Activated CD4-positive, alpha-beta T cell treated with anti-CD3 and anti-CD28 coated beads for 36 hours (primary cell): Measurements from ENCODE around the gene ENPP3. TPM values are rescaled to one million over a fixed set of nuclear protein-coding genes. Genes with fewer than 3 reads are reported as not detected.

ENCODE experiments used
- ATAC-seq: fragments of 200-7000 bp; cut with Tn5 transposase; one replicate; pipeline ENCODE4 v1.10.0; 2021; ENCODE audit warnings: mild to moderate bottlenecking, moderate library complexity
- CTCF ChIA-PET: fragments of 350-600 bp; sonication (Branson Sonifier 250); formaldehyde crosslinking; loops from one replicate; lab custom pipeline; 2021; ENCODE audit warnings: antibody characterized with exemption; lab: Charles Lee
- POLR2A ChIA-PET: fragments of 350-600 bp; sonication (Branson Sonifier 250); formaldehyde crosslinking; loops from one replicate; lab custom pipeline; 2021; ENCODE audit warnings: antibody characterized with exemption, inconsistent platforms; lab: Charles Lee
- DNase-seq: peaks from one replicate; pipeline ENCODE4 v3.0.0-alpha.2; 2020
- H3K27ac Mint-ChIP-seq: one replicate; pipeline ENCODE4 v1.8.0; 2021; ENCODE audit warnings: mixed read lengths
- H3K27me3 Mint-ChIP-seq: one replicate; pipeline ENCODE4 v1.8.0; 2021; ENCODE audit warnings: mixed read lengths
- H3K36me3 Mint-ChIP-seq: one replicate; pipeline ENCODE4 v1.8.0; 2021; ENCODE audit warnings: low read depth, mixed read lengths
- H3K4me1 Mint-ChIP-seq: one replicate; pipeline ENCODE4 v1.8.0; 2021; ENCODE audit warnings: mixed read lengths
- H3K4me3 Mint-ChIP-seq: one replicate; pipeline ENCODE4 v1.8.0; 2021; ENCODE audit warnings: mild to moderate bottlenecking, moderate library complexity, mixed read lengths
- H3K9me3 Mint-ChIP-seq: one replicate; pipeline ENCODE4 v1.8.0; 2021; ENCODE audit warnings: low read depth, mixed read lengths
- intact Hi-C, 2 experiments: fragments of 100-400 bp; cut with DNase I in 1 of 2; cut with micrococcal nuclease in 1 of 2; formaldehyde crosslinking; loops; one replicate each; pipeline versions ENCODE4 v1.14.2 to v1.15.1; 2022 to 2024; cut with DNase I, micrococcal nuclease
- total RNA-seq, 2 experiments: library from RNA; stranded (reverse); gene quantifications; one replicate each; pipeline ENCODE4 v1.2.3, GENCODE V29; 2021

ENPP3 gene
- total RNA-seq, 2 experiments from 2014 or later = 0.57 to 0.58 TPM

DNA sequence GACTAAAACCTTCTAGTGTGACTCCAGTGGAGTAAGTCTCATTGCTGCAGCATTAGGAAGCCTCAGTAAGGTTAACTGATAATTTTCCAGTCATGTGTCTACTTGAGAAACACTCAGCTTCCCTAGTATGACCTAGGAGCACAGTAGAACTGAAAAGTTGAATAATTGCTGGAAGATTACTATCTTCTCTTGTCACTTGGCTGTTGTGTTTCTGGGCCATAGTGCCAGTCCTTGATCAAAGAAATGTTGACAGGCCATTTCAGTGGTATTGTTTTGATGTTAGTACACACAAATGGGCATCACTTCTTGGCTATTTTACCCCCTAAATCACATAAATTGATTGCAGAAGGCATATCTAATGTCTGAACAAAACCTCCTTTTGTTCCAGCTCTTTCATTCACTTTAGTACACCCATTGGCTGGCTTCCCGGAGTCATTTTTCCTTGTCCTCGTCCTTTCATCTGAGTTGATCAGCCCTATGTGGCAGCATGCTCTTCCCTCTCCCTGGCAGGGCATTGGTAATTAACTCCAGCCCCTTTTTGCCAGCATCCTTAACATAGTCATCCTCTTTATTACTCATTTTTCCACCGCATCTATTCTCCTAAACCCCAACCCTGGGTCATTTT, 6.0 kb downstream of the ENPP3 start:
- no peaks in the 10 kb centered on the region for H3K4me1 Mint-ChIP-seq
- intact Hi-C loops = no loop called here
- DNase-seq (no peak), ATAC-seq (no peak)
- H3K4me3 Mint-ChIP-seq = no peak overlapping the region
- no peaks in the 10 kb centered on the region for H3K27me3 Mint-ChIP-seq
- no peak overlapping the region for H3K27ac Mint-ChIP-seq
- POLR2A ChIA-PET = no interaction called here
- H3K36me3 Mint-ChIP-seq = no peaks in the 10 kb centered on the region
- H3K9me3 Mint-ChIP-seq = no peaks in the 10 kb centered on the region
- CTCF ChIA-PET = interaction anchor here (1.9 kb wide), 1 partner anchor 14 kb away, joined by 6 read pairs; no protein-coding TSS in a partner anchor

DNA sequence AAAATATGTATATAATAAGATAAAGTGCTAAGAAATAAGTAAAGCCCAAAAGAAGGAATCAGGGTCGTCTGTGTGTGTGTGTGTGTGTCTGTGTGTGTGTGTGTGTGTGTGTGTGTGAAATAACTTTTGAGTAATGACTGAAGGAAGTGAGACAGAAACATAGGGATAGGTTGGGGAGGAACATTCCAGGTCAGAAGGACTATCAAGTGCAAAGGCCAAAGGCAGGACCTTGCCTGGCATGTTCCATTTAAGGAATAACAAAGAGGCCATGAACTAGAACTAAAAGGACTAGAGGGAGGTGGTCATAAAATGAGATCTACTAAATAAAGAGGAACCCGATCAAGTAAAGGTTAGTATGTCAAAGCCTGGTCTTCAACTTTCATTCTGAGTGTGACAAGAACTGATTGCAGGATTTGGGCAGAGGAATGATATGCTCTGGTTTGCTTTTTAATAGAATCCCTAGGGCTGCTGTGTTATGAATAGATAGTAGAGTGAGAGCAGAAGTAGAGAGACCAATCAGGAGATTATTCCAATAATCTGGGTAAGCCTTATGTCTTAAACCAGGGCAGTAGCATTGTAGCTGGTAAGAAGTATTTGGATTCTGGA, 6.9 kb downstream of the ENPP3 start:
- intact Hi-C loops = no loop called here
- Mint-ChIP-seq H3K4me1 (no peaks in the 10 kb centered on the region), H3K4me3 (no peak overlapping the region), H3K27ac (no peak overlapping the region), H3K27me3 (no peaks in the 10 kb centered on the region), H3K9me3 (no peaks in the 10 kb centered on the region), H3K36me3 (no peaks in the 10 kb centered on the region)
- ATAC-seq = no peak
- no peak for DNase-seq
- POLR2A ChIA-PET = no interaction called here
- CTCF ChIA-PET = interaction anchor here (1.9 kb wide), 1 partner anchor 15 kb away, joined by 6 read pairs; no protein-coding TSS in a partner anchor

DNA sequence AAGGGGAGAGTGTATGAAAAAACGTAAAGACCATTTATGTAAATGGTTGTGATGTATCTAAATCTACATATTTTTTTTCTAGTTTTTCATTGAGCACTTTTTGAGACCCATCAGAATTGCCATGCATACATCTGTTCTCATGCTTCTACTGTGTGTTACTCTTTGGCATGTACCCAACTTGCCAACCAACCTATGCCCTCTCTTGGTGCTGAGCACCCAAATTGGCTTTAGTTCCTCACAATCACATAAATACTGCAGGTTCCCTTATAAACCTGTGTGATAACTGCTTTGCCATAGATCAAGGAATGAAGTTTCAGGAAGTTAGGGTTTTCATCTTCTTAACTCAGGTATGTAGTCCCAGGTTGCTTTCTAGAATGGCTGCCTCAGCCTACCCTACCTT, 7.8 kb downstream of the ENPP3 start:
- CTCF ChIA-PET = no interaction called here
- no peak for DNase-seq
- Mint-ChIP-seq H3K9me3 (no peaks in the 10 kb centered on the region), H3K4me1 (no peaks in the 10 kb centered on the region), H3K4me3 (no peak overlapping the region), H3K36me3 (no peaks in the 10 kb centered on the region), H3K27me3 (no peaks in the 10 kb centered on the region), H3K27ac (no peak overlapping the region)
- intact Hi-C loops = no loop called here
- no peak for ATAC-seq
- POLR2A ChIA-PET = no interaction called here

DNA sequence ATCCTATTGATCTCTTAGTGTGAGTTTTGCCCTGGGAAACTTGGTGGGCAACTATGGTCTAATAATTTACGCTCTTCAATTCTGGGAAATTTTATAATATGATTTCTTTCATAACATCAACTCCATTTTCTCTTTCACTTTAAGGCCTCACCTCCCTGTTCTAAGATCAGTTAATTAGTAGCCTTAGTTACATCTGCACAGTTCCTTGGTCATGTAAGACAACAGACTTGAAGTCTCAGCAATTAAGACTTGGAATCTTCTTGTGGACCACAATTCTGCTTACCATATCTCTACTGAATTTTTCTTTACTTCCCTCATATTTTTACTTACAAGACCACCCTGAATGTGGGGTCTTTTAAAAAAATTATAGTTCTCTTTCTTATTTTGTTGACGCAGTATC, 8.7 kb downstream of the ENPP3 start:
- intact Hi-C loops = no loop called here
- H3K9me3 Mint-ChIP-seq = no peaks in the 10 kb centered on the region
- ATAC-seq = no peak

DNA sequence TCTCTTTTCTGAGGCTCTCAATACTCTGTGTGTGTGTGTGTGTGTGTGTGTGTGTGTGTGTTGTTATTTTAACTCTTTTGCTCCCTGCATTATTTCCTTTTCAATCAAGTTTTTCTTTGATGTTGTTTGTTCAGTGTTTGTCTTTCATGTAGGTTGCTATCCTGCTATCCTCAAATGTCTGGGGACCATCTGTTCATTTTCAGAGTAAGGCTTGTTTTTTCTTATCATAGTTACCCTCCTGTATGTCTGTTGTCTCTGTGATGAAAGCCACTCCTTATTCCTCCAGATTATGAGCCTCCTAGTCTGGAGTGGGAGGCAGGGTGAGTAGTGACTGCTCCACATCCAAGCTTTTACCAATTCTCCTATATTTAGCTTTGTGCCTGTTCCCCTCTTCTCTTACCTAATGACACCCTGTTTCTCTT, 9.2 kb downstream of the ENPP3 start:
- H3K36me3 Mint-ChIP-seq = no peaks in the 10 kb centered on the region
- intact Hi-C loops = no loop called here
- H3K4me3 Mint-ChIP-seq = no peak overlapping the region
- H3K4me1 Mint-ChIP-seq = no peaks in the 10 kb centered on the region
- ChIA-PET CTCF (no interaction called here), POLR2A (no interaction called here)
- H3K27me3 Mint-ChIP-seq = no peaks in the 10 kb centered on the region
- H3K9me3 Mint-ChIP-seq = no peaks in the 10 kb centered on the region
- ATAC-seq = no peak
- DNase-seq = no peak
- H3K27ac Mint-ChIP-seq = no peak overlapping the region

More for the DNA sequence above, 8.7 kb downstream of the ENPP3 start:
- Mint-ChIP-seq H3K4me1 (no peaks in the 10 kb centered on the region), H3K27ac (no peak overlapping the region), H3K36me3 (no peaks in the 10 kb centered on the region), H3K4me3 (no peak overlapping the region), H3K27me3 (no peaks in the 10 kb centered on the region)
- DNase-seq = no peak
- POLR2A ChIA-PET = no interaction called here
- CTCF ChIA-PET = no interaction called here

DNA sequence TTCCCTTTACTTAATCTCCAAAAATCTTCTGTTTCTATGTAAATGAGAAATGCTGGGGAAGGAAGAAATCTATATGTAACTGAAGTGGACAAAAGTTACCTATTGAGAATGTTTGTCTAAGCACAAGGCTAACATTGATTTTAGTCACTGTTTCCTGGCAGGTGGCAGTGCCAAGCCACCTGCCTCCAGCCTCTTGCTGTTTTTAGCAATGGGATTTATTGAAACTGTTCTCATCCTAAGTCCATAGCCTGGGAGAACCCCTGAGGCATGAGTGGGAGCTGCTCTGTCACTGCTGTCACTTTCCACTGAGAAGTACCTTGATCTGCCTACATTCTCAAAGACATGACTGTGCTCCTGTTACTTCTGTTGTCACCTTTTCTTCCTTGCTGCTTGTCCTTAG, 14.7 kb downstream of the ENPP3 start:
- H3K27ac Mint-ChIP-seq = no peak overlapping the region
- no peaks in the 10 kb centered on the region for H3K27me3 Mint-ChIP-seq
- ChIA-PET POLR2A (no interaction called here), CTCF (interaction anchor here (0.6 to 1.8 kb wide), 3 partner anchors 15 to 859 kb away, joined by 3 to 5 read pairs (median 4); partner anchors contain the start of gene ENPP3)
- ATAC-seq = no peak
- no peaks in the 10 kb centered on the region for H3K36me3 Mint-ChIP-seq
- intact Hi-C loops = no loop called here
- no peaks in the 10 kb centered on the region for H3K4me1 Mint-ChIP-seq
- no peaks in the 10 kb centered on the region for H3K9me3 Mint-ChIP-seq
- DNase-seq = no peak
- no peak overlapping the region for H3K4me3 Mint-ChIP-seq

DNA sequence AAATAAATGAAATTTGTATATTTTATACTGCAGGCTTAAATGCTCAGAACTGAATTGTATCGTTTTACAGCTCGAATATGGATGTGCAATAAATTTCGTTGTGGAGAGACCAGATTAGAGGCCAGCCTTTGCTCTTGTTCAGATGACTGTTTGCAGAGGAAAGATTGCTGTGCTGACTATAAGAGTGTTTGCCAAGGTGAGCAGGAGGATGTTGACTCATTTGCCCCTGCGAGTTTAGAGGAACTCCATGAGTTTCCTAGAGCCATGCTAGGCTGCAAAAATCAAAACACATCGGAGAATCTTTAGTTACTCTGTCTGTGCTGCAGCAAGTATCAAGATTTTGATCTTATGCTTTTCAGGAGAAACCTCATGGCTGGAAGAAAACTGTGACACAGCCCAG, 15.4 kb downstream of the ENPP3 start:
- ChIA-PET POLR2A (no interaction called here), CTCF (interaction anchor here (0.6 to 1.8 kb wide), 2 partner anchors 15 to 205 kb away, joined by 4 to 5 read pairs; partner anchors contain the start of gene ENPP3)

DNA sequence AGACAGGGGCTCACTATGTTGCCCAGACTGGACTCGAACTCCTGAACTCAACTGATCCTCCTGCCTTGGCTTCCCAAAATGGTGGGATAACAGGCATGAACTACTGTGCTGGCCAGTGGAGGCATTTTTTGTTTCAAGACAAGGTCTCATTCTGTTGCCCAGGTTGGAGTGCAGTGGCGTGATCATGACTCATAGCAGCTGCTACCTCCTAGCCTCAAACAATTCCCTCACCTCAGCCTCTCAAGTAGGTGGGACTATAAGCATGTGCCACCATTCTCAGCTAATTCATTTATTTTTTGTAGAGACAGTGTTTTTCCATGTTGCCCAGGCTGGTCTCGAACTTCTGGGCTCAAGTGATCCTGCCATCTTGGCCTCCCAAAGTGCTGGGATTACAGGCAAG, 17.2 kb downstream of the ENPP3 start:
- Mint-ChIP-seq H3K27ac (no peak overlapping the region), H3K9me3 (no peaks in the 10 kb centered on the region), H3K4me1 (no peaks in the 10 kb centered on the region), H3K27me3 (no peaks in the 10 kb centered on the region), H3K36me3 (no peaks in the 10 kb centered on the region), H3K4me3 (no peak overlapping the region)
- no peak for DNase-seq
- ChIA-PET POLR2A (no interaction called here), CTCF (interaction anchor here (1.3 to 2.0 kb wide), 2 partner anchors 26 to 34 kb away, joined by 3 to 5 read pairs; no protein-coding TSS in a partner anchor)
- intact Hi-C loops = no loop called here
- no peak for ATAC-seq

More for the DNA sequence above, 15.4 kb downstream of the ENPP3 start:
- intact Hi-C loops = no loop called here
- ATAC-seq (no peak), DNase-seq (no peak)
- Mint-ChIP-seq H3K9me3 (no peaks in the 10 kb centered on the region), H3K4me1 (no peaks in the 10 kb centered on the region), H3K4me3 (no peak overlapping the region), H3K36me3 (no peaks in the 10 kb centered on the region), H3K27ac (no peak overlapping the region), H3K27me3 (no peaks in the 10 kb centered on the region)

DNA sequence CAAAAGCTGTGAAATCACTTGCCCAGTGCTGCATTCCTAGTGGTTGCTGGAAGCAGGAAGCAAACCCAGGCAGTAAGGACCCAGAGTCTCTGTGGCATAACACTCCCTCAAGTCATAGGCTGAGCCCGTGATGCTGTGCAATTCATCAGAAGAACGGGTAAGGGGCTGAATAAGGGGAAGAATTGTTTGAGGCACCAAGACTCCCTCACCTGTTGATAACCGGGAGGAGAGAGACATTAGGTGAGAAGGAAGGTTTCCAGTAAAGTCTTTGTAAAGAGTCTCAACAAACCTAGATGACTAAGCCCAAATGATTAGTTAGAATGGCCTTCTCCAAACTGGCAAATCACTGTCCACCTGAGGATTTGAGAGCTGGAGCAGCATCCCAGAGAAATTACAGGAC, 18.3 kb downstream of the ENPP3 start:
- no peak for ATAC-seq
- Mint-ChIP-seq H3K27me3 (no peaks in the 10 kb centered on the region), H3K4me3 (no peak overlapping the region), H3K27ac (no peak overlapping the region), H3K9me3 (no peaks in the 10 kb centered on the region), H3K4me1 (no peaks in the 10 kb centered on the region), H3K36me3 (no peaks in the 10 kb centered on the region)
- ChIA-PET POLR2A (no interaction called here), CTCF (interaction anchor here (1.0 to 2.0 kb wide), 2 partner anchors 9 to 27 kb away, joined by 3 to 5 read pairs; no protein-coding TSS in a partner anchor)
- intact Hi-C loops = no loop called here
- DNase-seq = no peak

DNA sequence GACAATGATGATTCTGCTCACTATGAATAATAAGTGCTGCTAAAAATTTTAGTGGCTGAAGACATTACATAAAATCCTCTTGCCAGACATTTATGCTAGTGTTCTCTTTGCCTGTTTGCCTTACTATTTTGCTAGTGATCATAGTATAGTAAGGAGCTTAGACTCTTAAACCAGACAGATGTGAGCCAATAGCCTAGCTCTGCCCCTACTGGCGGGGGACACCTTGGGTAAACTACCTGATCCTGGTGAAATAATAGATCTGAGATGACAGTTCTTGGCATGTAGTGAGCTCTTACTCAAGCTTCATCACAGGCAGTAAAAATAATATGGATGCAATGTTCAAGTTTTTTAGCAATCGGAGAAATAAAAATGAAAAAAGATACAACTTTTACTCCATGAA, 18.8 kb downstream of the ENPP3 start:
- intact Hi-C loops = no loop called here

DNA sequence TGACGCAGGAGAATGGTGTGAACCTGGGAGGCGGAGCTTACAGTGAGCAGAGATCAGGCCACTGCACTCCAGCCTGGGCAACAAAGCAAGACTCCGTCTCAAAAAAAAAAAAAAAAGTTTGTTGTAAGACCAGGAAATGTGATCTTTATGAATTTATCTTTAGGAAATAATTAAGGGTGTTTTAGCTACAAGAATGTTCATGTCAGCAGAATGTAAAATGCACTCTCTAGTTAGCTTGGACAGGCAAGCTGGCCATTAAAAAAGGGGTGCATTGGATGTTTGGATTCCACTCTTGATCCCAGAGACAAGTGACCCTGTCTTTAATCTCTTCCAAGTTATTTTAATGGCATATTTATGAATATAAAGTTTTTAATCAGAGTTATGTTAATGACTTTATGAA, 19.6 kb downstream of the ENPP3 start:
- H3K27me3 Mint-ChIP-seq = no peaks in the 10 kb centered on the region
- H3K27ac Mint-ChIP-seq = no peak overlapping the region
- POLR2A ChIA-PET = no interaction called here
- no peaks in the 10 kb centered on the region for H3K4me1 Mint-ChIP-seq
- no peak for ATAC-seq
- intact Hi-C loops = no loop called here
- H3K9me3 Mint-ChIP-seq = no peaks in the 10 kb centered on the region
- no peaks in the 10 kb centered on the region for H3K36me3 Mint-ChIP-seq
- no peak overlapping the region for H3K4me3 Mint-ChIP-seq
- no peak for DNase-seq
- CTCF ChIA-PET = interaction anchor here (1.2 kb wide), 1 partner anchor 253 kb away, joined by 3 read pairs; no protein-coding TSS in a partner anchor

More for the DNA sequence above, 18.8 kb downstream of the ENPP3 start:
- Mint-ChIP-seq H3K27me3 (no peaks in the 10 kb centered on the region), H3K4me1 (no peaks in the 10 kb centered on the region), H3K27ac (no peak overlapping the region), H3K36me3 (no peaks in the 10 kb centered on the region), H3K4me3 (no peak overlapping the region), H3K9me3 (no peaks in the 10 kb centered on the region)
- ChIA-PET POLR2A (no interaction called here), CTCF (interaction anchor here (1.2 to 2.0 kb wide), 2 partner anchors 27 to 254 kb away, joined by 3 to 5 read pairs; no protein-coding TSS in a partner anchor)
- no peak for DNase-seq
- no peak for ATAC-seq

DNA sequence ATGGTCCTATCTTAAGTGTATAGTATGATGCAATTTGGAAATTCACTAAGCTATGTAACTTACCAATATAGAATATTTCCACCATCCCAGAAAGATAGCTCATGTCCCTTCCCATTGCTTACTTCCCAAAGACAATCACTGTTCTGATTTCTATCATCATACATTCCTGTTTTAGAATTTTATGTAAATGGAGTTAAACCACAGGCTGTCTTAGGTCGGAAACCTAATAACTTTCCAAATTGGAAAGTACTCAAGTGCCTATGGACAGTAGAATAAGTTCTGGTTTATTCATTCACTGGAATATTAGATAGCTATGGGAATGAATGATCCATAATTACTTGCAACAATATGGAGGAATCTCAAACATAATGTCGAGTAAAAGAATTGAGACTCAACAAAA, 20.1 kb downstream of the ENPP3 start:
- intact Hi-C loops = no loop called here
- Mint-ChIP-seq H3K27me3 (no peaks in the 10 kb centered on the region), H3K27ac (no peak overlapping the region), H3K4me1 (no peaks in the 10 kb centered on the region), H3K36me3 (no peaks in the 10 kb centered on the region), H3K4me3 (no peak overlapping the region), H3K9me3 (no peaks in the 10 kb centered on the region)
- POLR2A ChIA-PET = no interaction called here
- CTCF ChIA-PET = interaction anchor here (1.2 kb wide), 1 partner anchor 252 kb away, joined by 3 read pairs; no protein-coding TSS in a partner anchor
- ATAC-seq = no peak
- no peak for DNase-seq
